Lower leg skin (tissue), 3 donors: Measurements from ENCODE around the gene NSUN2.

Experiments
- POLR2A ChIP-seq, 2 donors: fragments of 450-650 bp; IDR thresholded peaks; one replicate each; pipeline ENCODE4 v1.6.1; 2016 to 2017; ENCODE audit warnings: antibody characterized with exemption in 2 of 2, mild to moderate bottlenecking in 1 of 2, moderate library complexity in 1 of 2
- TF ChIP-seq, protein P1 (sequence below), 3 donors: fragments of 450-650 bp; IDR thresholded peaks; one replicate each; pipeline ENCODE4 v1.5.1; 2016; ENCODE audit warnings: antibody characterized with exemption in 3 of 3, mild to moderate bottlenecking in 3 of 3, moderate library complexity in 2 of 3

GRCh38 chr5:6573651-6574101, 59.2 kb downstream of the NSUN2 start:
- TF ChIP-seq, protein P1, sequence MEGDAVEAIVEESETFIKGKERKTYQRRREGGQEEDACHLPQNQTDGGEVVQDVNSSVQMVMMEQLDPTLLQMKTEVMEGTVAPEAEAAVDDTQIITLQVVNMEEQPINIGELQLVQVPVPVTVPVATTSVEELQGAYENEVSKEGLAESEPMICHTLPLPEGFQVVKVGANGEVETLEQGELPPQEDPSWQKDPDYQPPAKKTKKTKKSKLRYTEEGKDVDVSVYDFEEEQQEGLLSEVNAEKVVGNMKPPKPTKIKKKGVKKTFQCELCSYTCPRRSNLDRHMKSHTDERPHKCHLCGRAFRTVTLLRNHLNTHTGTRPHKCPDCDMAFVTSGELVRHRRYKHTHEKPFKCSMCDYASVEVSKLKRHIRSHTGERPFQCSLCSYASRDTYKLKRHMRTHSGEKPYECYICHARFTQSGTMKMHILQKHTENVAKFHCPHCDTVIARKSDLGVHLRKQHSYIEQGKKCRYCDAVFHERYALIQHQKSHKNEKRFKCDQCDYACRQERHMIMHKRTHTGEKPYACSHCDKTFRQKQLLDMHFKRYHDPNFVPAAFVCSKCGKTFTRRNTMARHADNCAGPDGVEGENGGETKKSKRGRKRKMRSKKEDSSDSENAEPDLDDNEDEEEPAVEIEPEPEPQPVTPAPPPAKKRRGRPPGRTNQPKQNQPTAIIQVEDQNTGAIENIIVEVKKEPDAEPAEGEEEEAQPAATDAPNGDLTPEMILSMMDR (IDR thresholded peaks at IDR 0.05), result no peak
- TF ChIP-seq POLR2A (IDR thresholded peaks at IDR 0.05), result no peak
